Skeletal muscle tissue (tissue), 4 donors: ENCODE results near the gene LDAF1. TPM values are rescaled to one million over a fixed set of nuclear protein-coding genes. Genes with fewer than 3 reads are reported as not detected.

Experiments used
- H3K27ac ChIP-seq: one replicate; pipeline ENCODE4 v1.7.0; 2013; ENCODE audit warnings: mild to moderate bottlenecking, low read depth, low read length, inconsistent platforms
- H3K27me3 ChIP-seq, 3 donors: one replicate each; pipeline ENCODE4 v1.7.0; 2013; ENCODE audit warnings: low read length in 3 of 3; ENCODE audit not compliant: control insufficient read depth in 3 of 3, insufficient read depth in 3 of 3
- H3K36me3 ChIP-seq, 3 donors: one replicate each; pipeline ENCODE4 v1.7.0; 2013; ENCODE audit warnings: low read length in 3 of 3; ENCODE audit not compliant: control insufficient read depth in 3 of 3, insufficient read depth in 3 of 3
- H3K4me1 ChIP-seq, 3 donors: one replicate each; pipeline ENCODE4 v1.7.0; 2013; ENCODE audit warnings: low read length in 3 of 3, mild to moderate bottlenecking in 3 of 3; ENCODE audit not compliant: control insufficient read depth in 3 of 3, insufficient read depth in 3 of 3
- H3K4me3 ChIP-seq, 3 donors: one replicate each; pipeline ENCODE4 v1.7.0; 2013; ENCODE audit warnings: low read length in 3 of 3
- H3K9ac ChIP-seq, 3 donors: one replicate each; pipeline ENCODE4 v1.7.0; 2013; ENCODE audit warnings: low read length in 3 of 3, mild to moderate bottlenecking in 3 of 3, moderate library complexity in 2 of 3, low read depth in 1 of 3
- H3K9me3 ChIP-seq, 3 donors: one replicate each; pipeline ENCODE4 v1.7.0; 2013; ENCODE audit warnings: low read length in 3 of 3; ENCODE audit not compliant: control insufficient read depth in 3 of 3
- total RNA-seq: library from RNA; depleted of rRNA; stranded (reverse); fragments of >200 nt; gene quantifications from one replicate; pipeline ENCODE4 v1.2.3, GENCODE V29; 2014
- donor health status: Osteomylitis.

LDAF1 gene
- total RNA-seq, 1 donor from 2014 or later = 90.8 TPM

DNA sequence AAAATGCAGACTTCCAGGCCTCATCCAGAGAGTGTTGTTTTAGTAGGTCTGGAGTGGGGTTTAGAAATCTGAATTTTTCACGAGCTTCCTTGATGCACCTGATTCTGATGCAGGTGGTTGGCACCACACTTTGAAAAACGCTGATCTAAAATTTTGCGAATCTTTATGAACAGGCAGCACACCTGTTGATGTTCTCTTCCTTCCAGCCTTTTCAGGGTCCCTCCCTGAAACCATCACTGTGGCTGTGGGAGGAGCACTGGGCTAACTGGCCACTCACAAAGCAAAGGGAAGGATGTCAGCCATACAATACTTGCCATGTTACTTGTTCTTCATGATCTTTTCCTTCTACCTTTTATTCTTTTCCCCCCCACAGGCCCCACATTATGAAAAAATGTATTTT is 14.2 kb downstream of the LDAF1 start:
- Histone ChIP-seq H3K9ac (no peak overlapping the region), H3K27me3 (no peaks in the 10 kb centered on the region), H3K4me3 (no peak overlapping the region), H3K36me3 (peaks cover 38 to 65% (median 62%) of the 10 kb centered on the region in 3 donors), H3K4me1 (peaks cover 0 to 7% (median 0%) of the 10 kb centered on the region in 3 donors), H3K27ac (no peak overlapping the region), H3K9me3 (no peaks in the 10 kb centered on the region)

DNA sequence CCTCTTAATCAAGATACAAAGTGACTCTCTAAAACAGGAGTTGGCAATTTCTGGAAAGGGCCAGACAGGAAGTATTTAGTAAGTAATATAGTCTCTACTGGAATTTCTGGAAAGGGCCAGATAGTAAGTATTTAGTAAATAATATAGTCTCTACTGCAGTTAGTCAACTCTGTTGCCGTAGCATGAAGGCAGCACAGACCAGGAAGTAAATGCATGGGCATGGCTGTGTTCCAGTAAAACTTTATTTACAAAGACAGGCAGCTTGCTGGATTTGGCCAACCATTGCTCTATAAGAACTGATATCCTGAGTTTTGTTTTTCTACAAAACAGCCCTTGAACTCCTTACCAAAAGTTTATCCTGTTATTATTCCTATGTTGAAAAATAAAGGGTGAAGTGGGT is 16.9 kb downstream of the LDAF1 start:
- Histone ChIP-seq H3K4me3 (no peak overlapping the region), H3K9ac (no peak overlapping the region), H3K36me3 (peaks cover 50 to 76% (median 75%) of the 10 kb centered on the region in 3 donors), H3K27me3 (no peaks in the 10 kb centered on the region), H3K9me3 (no peaks in the 10 kb centered on the region), H3K27ac (no peak overlapping the region), H3K4me1 (no peaks in the 10 kb centered on the region)

DNA sequence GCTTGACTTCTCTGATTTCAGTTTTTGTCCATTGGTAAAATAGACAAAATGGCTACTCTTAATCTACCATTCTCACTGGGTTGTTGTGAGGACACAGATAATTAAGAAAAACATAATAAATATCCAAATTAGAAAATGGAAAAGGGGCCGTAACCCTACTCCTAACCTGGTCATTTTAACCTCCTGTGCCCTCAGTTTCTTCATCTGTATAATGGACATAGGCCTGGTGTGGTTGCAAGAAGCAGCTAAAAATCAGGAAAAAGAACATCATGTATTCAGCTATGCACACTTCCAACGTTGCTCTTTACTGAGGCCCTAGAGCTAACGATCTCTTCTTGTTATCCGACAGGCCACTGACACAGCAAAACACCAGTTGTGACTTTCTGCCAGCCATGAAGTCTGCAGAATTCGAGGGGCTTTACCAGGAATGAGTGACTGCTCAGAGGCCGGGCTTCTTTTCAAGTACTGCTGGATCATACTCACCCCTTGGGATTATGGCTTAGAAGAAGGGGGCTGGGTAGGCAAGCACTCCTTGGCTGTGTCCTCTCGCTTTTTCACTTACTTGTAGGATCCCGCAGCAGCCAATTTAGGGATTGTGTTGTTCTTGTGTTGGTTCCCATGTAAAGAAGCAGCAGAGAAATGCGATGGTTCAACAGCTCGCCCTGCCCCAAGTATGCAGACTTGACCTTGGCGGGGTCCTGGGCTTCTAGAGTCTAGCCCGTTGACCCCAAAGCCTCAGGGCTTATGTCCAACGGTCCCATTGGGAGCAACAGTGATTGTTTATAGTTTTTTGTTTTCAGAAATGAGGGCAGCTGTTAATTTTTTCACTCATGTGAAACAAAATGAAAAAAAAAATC is 20.9 kb downstream of the LDAF1 start:
- no peaks in the 10 kb centered on the region for H3K4me1 ChIP-seq
- peaks cover 42 to 63% (median 59%) of the 10 kb centered on the region in 3 donors for H3K36me3 ChIP-seq
- H3K4me3 ChIP-seq = no peak overlapping the region
- H3K27me3 ChIP-seq = no peaks in the 10 kb centered on the region
- no peaks in the 10 kb centered on the region for H3K9me3 ChIP-seq
- H3K9ac ChIP-seq = no peak overlapping the region
- H3K27ac ChIP-seq = no peak overlapping the region

DNA sequence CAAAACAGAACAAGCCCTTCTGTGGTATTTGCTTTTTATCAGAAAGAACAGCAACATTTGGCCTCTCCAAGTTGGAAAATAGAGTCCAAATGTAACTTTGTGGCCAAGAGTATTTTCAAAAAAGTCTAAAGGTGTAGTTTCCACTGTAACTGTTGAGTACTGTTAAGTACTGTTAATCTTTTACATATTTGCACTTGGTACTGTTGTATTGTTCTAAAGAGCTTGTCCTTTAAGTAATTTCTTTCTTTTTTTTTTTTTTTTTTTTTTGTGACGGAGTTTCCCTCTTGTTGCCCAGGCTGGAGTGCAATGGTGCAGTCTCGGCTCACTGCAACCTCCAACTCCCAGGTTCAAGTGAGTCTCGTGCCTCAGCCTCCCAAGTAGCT is 21.5 kb downstream of the LDAF1 start:
- Histone ChIP-seq H3K9ac (no peak overlapping the region), H3K4me1 (no peaks in the 10 kb centered on the region), H3K27me3 (no peaks in the 10 kb centered on the region), H3K4me3 (no peak overlapping the region), H3K9me3 (no peaks in the 10 kb centered on the region), H3K27ac (no peak overlapping the region), H3K36me3 (peaks cover 36 to 57% (median 54%) of the 10 kb centered on the region in 3 donors)

DNA sequence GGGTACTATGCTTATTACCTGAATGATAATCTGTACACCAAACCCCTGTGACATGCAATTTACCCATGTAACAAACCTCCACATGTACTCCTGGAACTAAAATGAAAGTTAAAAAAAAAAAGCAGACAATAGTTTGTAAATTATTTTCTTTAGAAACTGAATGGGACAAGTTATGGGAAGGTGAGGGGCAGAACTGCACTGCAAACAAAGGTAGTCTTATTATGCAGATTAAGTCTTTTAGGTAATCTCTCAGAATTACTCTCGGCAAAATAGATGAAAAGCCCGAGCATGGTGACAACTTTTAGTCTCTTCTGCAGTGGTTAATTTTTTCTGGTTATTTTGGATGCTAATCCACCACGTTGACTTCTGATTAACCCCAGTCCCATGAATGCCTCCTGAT is 25.5 kb downstream of the LDAF1 start:
- Histone ChIP-seq H3K9me3 (no peaks in the 10 kb centered on the region), H3K9ac (no peak overlapping the region), H3K4me3 (no peak overlapping the region), H3K4me1 (peaks cover 0 to 4% (median 3%) of the 10 kb centered on the region in 3 donors), H3K27me3 (peaks cover 0 to 2% (median 0%) of the 10 kb centered on the region in 3 donors), H3K36me3 (peaks cover 24 to 35% (median 31%) of the 10 kb centered on the region in 3 donors), H3K27ac (no peak overlapping the region)

DNA sequence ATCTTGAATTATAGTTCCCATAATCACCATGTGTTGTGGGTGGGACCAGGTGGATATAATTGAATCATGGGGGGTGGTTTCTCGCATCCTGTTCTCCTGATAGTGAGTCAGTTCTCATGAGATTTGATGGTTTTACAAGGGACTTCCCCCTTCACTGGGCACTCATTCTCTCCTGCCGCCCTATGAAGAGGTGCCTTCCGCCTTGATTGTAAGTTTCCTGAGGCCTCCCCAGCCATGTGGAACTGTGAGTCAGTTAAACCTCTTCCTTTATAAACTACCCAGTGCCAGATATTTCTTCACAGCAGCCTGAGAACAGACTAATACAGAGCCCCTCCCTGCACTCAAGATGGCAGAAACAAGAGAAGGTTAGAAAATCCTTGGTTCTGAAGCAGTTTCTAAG is 26.4 kb downstream of the LDAF1 start:
- H3K4me1 ChIP-seq = peaks cover 0 to 4% (median 3%) of the 10 kb centered on the region in 3 donors
- no peak overlapping the region for H3K9ac ChIP-seq
- peaks cover 16 to 27% (median 24%) of the 10 kb centered on the region in 3 donors for H3K36me3 ChIP-seq
- no peak overlapping the region for H3K4me3 ChIP-seq
- peaks cover 0 to 2% (median 0%) of the 10 kb centered on the region in 3 donors for H3K27me3 ChIP-seq
- H3K27ac ChIP-seq = no peak overlapping the region
- H3K9me3 ChIP-seq = no peaks in the 10 kb centered on the region

DNA sequence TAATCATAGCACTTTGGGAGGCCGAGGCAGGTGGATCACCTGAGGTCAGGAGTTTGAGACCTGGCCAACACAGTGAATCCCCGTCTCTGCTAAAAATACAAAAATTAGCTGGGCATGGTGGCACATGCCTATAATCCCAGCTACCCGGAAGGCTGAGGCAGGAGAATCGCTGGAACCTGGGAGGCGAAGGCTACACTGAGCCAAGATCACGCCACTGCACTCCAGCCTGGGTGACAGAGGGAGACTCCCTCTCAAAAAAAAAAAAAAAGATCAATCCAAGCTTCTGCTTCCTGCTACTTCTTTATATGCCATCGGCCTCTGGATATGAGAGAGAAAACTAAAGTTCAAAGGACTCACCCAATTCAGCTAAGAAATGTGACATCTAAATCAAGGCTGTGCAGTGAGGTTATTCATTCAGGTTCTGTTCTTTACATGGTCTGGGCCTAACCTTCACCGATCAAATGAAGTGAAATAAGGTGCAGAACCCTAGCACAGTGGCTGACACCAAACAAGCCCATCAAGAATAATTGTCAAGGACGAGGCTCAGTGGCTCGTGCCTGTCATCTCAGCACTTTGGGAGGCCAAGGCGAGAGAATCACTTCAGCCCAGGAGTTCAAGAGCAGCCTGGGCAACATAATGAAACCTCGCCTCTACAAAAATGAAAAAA is 27.3 kb downstream of the LDAF1 start:
- Histone ChIP-seq H3K9ac (no peak overlapping the region), H3K9me3 (no peaks in the 10 kb centered on the region)

DNA sequence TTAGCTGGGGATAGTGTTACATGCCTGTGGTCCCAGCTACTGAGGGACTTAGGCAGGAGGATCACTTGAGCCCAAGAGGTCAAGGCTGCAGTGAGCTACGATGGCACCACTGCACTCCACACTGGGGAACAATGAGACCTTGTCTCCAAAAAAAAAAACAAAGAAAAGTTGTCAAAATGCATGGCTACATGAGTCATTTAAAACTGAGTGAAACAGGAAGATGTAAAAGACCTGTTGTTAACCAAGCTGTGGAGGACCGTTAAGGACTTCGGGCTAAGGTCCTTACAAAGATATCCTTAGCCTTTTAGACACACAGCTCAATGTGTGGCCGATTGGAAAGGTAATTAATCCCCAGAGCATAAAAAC is 27.8 kb downstream of the LDAF1 start:
- no peak overlapping the region for H3K27ac ChIP-seq
- peaks cover 0 to 2% (median 0%) of the 10 kb centered on the region in 3 donors for H3K27me3 ChIP-seq
- no peak overlapping the region for H3K9ac ChIP-seq
- peaks cover 9 to 14% (median 11%) of the 10 kb centered on the region in 3 donors for H3K36me3 ChIP-seq
- H3K4me1 ChIP-seq = peaks cover 0 to 4% (median 3%) of the 10 kb centered on the region in 3 donors
- H3K4me3 ChIP-seq = no peak overlapping the region
- no peaks in the 10 kb centered on the region for H3K9me3 ChIP-seq

More for the DNA sequence above, 27.3 kb downstream of the LDAF1 start:
- no peak overlapping the region for H3K27ac ChIP-seq
- no peak overlapping the region for H3K4me3 ChIP-seq
- peaks cover 0 to 4% (median 3%) of the 10 kb centered on the region in 3 donors for H3K4me1 ChIP-seq
- H3K36me3 ChIP-seq = peaks cover 14 to 19% (median 15%) of the 10 kb centered on the region in 3 donors
- H3K27me3 ChIP-seq = peaks cover 0 to 2% (median 0%) of the 10 kb centered on the region in 3 donors

DNA sequence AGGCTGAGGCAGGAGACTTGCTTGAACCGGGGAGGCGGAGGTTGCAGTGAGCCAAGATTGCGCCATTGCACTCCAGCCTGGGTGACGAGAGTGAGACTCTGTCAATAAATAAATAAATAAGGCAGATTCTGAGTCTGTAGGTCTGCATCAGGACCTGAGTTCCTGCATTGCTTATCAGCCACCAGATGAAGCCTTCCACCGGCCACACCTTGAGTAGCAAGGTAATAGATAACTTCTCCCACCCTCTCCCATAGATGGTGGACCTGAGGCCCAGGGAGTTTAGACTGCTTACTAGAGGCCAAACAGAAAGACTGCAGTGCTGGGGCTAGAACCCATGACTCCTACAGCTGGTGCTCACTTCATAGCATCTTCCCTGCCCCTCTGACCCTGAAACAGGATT is 30.8 kb downstream of the LDAF1 start:
- peaks cover 0 to 2% (median 2%) of the 10 kb centered on the region in 3 donors for H3K27me3 ChIP-seq
- H3K4me3 ChIP-seq = no peak overlapping the region
- no peak overlapping the region for H3K9ac ChIP-seq
- H3K9me3 ChIP-seq = no peaks in the 10 kb centered on the region
- no peak overlapping the region for H3K27ac ChIP-seq
- H3K4me1 ChIP-seq = peaks cover 0 to 4% (median 3%) of the 10 kb centered on the region in 3 donors
- H3K36me3 ChIP-seq = no peaks in the 10 kb centered on the region

DNA sequence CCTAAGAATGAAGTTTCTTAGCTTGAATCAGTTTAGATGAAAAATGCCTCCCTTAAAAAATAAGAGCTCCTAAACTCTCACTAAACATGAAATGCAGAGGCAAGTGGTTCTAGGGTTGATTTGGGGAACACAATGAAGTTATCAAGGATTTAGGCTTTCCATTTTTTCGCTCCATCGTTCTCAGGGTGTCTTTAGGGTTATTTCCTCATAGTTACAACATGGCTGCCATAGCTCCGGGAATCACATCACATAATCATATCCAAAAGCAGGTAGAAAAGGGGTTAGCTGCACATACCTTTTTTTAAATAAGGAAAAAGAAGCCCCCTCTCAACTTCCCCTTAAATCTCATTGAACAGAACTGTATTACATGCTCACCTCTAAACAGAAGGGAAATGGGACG is 31.5 kb downstream of the LDAF1 start:
- Histone ChIP-seq H3K27ac (no peak overlapping the region), H3K36me3 (no peaks in the 10 kb centered on the region), H3K9ac (no peak overlapping the region), H3K9me3 (no peaks in the 10 kb centered on the region), H3K4me3 (no peak overlapping the region), H3K4me1 (peaks cover 0 to 4% (median 3%) of the 10 kb centered on the region in 3 donors), H3K27me3 (peaks cover 0 to 3% (median 2%) of the 10 kb centered on the region in 3 donors)
